AG09309 (cell line): ENCODE results near the gene KCNK4.

Source experiments
- DNase-seq: peaks from one replicate; pipeline ENCODE4 v3.0.0-alpha.2; 2010; ENCODE audit warnings: low read depth
- H3K4me3 ChIP-seq: 2 replicates; pipeline ENCODE4 v1.5.1; 2011; ENCODE audit warnings: mild to moderate bottlenecking, low read depth, low read length, moderate library complexity; ENCODE audit not compliant: control insufficient read depth
- TF ChIP-seq, protein P1 (sequence below): IDR thresholded peaks from 2 replicates; pipeline ENCODE4 v1.5.1; 2011; ENCODE audit warnings: mild to moderate bottlenecking, low read depth, low read length, inconsistent platforms; ENCODE audit not compliant: insufficient read depth, control insufficient read depth; ENCODE audit errors: missing control alignments

KCNK4 gene

GRCh38 chr11:64281957-64282770, 8.9 kb upstream of the KCNK4 start:
- DNase-seq = no peak
- no peak overlapping the region for H3K4me3 ChIP-seq
- TF ChIP-seq, protein P1, sequence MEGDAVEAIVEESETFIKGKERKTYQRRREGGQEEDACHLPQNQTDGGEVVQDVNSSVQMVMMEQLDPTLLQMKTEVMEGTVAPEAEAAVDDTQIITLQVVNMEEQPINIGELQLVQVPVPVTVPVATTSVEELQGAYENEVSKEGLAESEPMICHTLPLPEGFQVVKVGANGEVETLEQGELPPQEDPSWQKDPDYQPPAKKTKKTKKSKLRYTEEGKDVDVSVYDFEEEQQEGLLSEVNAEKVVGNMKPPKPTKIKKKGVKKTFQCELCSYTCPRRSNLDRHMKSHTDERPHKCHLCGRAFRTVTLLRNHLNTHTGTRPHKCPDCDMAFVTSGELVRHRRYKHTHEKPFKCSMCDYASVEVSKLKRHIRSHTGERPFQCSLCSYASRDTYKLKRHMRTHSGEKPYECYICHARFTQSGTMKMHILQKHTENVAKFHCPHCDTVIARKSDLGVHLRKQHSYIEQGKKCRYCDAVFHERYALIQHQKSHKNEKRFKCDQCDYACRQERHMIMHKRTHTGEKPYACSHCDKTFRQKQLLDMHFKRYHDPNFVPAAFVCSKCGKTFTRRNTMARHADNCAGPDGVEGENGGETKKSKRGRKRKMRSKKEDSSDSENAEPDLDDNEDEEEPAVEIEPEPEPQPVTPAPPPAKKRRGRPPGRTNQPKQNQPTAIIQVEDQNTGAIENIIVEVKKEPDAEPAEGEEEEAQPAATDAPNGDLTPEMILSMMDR = no peak

- no peak for DNase-seq
- TF ChIP-seq, protein P1 = no peak
- no peak overlapping the region for H3K4me3 ChIP-seq
These were observed 8.0 kb upstream of the KCNK4 start for GRCh38 chr11:64283092-64283491.

DNA sequence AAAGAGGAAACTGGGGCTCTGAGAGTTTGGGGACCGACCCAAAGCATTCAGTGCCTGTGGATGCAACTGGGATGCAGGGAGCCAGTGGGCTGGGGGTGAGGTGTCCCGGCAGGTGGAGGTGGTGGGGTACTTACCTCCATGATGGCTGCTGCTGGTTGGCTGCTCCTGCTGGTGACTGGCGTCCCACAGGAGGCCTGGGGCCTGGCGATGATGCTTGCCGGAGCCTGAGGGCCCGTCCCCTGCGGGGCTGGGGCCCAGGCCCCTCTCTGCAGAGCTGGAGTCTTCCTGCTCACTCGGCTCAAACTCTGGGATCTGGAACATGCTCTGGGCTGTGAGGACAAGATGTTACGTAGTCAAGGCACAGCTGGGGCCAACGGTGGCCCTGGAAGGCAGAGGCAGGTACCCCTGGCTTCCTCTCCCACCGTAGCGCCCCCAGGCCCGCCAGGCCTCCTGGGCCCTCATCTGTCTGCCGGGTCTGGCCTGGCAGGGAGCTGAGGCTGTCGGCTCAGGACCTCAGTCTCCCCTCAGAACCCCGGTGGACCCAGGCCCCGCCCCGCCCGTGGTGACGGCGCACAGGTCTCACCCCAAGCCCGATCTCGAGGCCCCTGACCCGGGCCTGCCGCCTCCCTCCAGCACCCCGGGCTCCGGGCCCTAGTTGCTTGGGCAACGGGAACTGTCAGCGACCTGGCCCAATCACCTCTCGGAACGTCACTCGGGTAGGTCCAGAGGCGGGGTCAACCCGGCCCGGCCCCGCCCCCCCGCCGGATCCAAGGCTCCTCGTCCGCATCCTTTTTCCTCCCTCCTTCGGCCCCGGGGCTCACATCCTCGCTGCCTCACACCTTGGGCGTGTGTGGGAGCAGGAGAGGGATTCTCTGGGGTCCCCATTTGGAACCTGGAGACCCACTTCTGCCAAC, 6.8 kb upstream of the KCNK4 start, which contains the start of gene BAD:
BAD (minus strand) TSS at position 618 of the 914 bp plus-strand sequence; CDS start at position 321, 297 bp downstream.
- H3K4me3 ChIP-seq = peak within 1 kb of the TSS; percentile 80
- TF ChIP-seq, protein P1 = no peak
- no peak for DNase-seq

GRCh38 chr11:64284962-64285884, 5.9 kb upstream of the KCNK4 start, which contains the start of gene GPR137:
TSS of gene GPR137 (plus strand) at chr11:64285848. CDS start at chr11:64286525, 677 bp downstream.
- H3K4me3 ChIP-seq = peak within 1 kb of the TSS; percentile 80
- no peak for DNase-seq
- TF ChIP-seq, protein P1 = no peak

- TF ChIP-seq, protein P1 = no peak
- peak overlapping the region; percentile 80 for H3K4me3 ChIP-seq
- no peak for DNase-seq
These were observed 5.0 kb upstream of the KCNK4 start for GRCh38 chr11:64285885-64286800.
